ENCODE measurements around the gene ZNF808.
"Not testable (repeated sequence)": the region's sequence is repeated elsewhere in the genome, so short reads cannot be mapped to it uniquely, and the experiment has no call there.

Gene ZNF808

DNA sequence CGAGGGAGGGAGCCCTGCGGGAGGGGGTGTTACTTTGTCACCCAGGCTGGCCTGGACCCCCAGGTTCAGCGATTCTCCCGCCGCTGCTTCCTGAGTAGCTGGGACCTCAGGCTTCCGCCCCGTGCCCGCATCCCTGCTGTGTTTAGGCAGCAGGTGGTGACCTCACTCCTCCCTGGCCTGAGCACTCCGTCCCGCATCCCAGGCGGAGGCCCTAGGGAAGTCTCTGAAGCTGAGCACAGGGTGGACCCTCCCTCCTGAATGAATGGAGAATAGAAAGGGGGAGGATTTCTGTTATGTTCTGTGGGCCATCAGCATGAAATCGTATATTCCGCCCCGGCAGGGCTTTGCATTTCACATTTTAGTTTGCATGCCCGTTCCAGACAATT lies 7.9 kb downstream of the ZNF808 start:
- not testable (repeated sequence) for H2BK120ac ChIP-seq (ENCODE audit: low read depth, low read length); H2BK5ac ChIP-seq (ENCODE audit: low read depth, low read length, poor library complexity, severe bottlenecking); H4K8ac ChIP-seq (ENCODE audit: low read length); H3K23ac ChIP-seq (ENCODE audit: low read length in 2 of 2); H3K9me3 ChIP-seq (ENCODE audit: control insufficient read depth, low read length); H2BK12ac ChIP-seq (ENCODE audit: low read length in 2 of 2); H3K27me3 ChIP-seq (ENCODE audit: control insufficient read depth in 1 of 2, insufficient read depth in 1 of 2, low read length in 2 of 2); H2BK15ac ChIP-seq (ENCODE audit: low read depth, poor library complexity, severe bottlenecking); H3K18ac ChIP-seq (ENCODE audit: low read depth in 1 of 2, low read length in 2 of 2); H2AFZ ChIP-seq (ENCODE audit: low read depth, low read length); H3K27ac ChIP-seq (ENCODE audit: low read length, poor library complexity, severe bottlenecking); H3K4me1 ChIP-seq (ENCODE audit: control insufficient read depth, insufficient read depth, low read depth, low read length); H4K91ac ChIP-seq (ENCODE audit: low read length); DNase-seq; H2AK5ac ChIP-seq (ENCODE audit: low read length, severe bottlenecking); H3K14ac ChIP-seq (ENCODE audit: low read length in 2 of 2); H3K4ac ChIP-seq (ENCODE audit: low read depth in 1 of 2, low read length in 2 of 2)
- Histone ChIP-seq H3K36me3 (ENCODE audit: control insufficient read depth in 1 of 2, insufficient read depth in 2 of 2, low read depth in 1 of 2, low read length in 2 of 2) (peaks cover 22 to 25% of the 10 kb centered on the region in 2 experiments), H3K9ac (ENCODE audit: low read length) (peak overlapping the region; percentile 57), H3K4me3 (ENCODE audit: insufficient read depth in 1 of 2, low read depth in 1 of 2, low read length in 2 of 2) (peak overlapping the region; percentile 66 to 87), H3K79me1 (replicated peaks; ENCODE audit: low read length, poor library complexity, severe bottlenecking) (peaks cover 19% of the 10 kb centered on the region), H3K4me2 (ENCODE audit: low read length, poor library complexity, severe bottlenecking) (peak overlapping the region; percentile 99)
- WGBS, result 7% methylated on average over 15 of the region's 15 CpGs

DNA sequence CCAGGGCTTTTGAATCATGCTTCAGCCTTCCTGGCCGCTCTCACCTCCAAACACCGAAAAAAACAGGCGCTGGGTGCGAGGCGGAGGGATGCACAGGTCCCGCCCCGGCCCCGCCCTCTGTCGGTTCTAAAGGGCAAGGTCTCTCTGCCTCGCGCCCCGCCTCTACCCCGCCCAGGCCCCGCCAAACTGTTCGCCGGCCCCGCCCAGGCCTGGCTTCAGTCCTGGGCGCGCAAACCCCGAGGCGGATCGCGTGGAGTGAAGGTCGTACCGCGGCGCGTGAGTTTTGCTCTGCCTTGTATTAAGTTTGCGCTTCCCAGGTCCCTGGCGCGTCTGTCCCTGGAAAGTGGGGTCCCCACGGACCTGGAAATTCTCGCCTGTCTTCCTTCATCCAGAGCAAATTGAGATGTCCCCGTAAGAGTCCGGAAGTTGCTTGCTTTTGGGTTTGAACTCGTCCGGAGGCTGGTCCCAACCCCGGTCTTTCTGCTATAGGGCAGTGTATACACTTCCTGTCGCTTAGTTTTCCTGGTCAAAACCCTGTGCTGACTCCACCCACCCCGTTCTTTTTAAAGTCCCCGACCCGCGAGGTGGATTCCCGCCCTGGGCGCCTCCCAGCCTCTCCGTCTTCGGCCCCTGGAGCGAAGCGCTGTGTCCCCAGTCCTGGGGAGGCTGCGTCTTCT lies 8.4 kb downstream of the ZNF808 start:
- peak overlapping the region; percentile 66 to 87 for H3K4me3 ChIP-seq (ENCODE audit: insufficient read depth in 1 of 2, low read depth in 1 of 2, low read length in 2 of 2)
- H2AK5ac ChIP-seq (ENCODE audit: low read length, severe bottlenecking), result no peak overlapping the region
- H2BK5ac ChIP-seq (ENCODE audit: low read depth, low read length, poor library complexity, severe bottlenecking), result no peak overlapping the region
- peak overlapping the region; percentile 85 for H2AFZ ChIP-seq (ENCODE audit: low read depth, low read length)
- peak overlapping the region; percentile 40 for H3K27ac ChIP-seq (ENCODE audit: low read length, poor library complexity, severe bottlenecking)
- no peak overlapping the region for H3K14ac ChIP-seq (ENCODE audit: low read length in 2 of 2)
- peaks cover 22% of the 10 kb centered on the region in 2 experiments for H3K36me3 ChIP-seq (ENCODE audit: control insufficient read depth in 1 of 2, insufficient read depth in 2 of 2, low read depth in 1 of 2, low read length in 2 of 2)
- H2BK12ac ChIP-seq (ENCODE audit: low read length in 2 of 2), result peak overlapping the region in 1 of 2 experiments; percentile 11
- 2% methylated on average over 50 of the region's 50 CpGs for WGBS
- peak overlapping the region; percentile 82 for H3K9ac ChIP-seq (ENCODE audit: low read length)
- peak; percentile 77 for DNase-seq
- H3K18ac ChIP-seq (ENCODE audit: low read depth in 1 of 2, low read length in 2 of 2), result peak overlapping the region in 1 of 2 experiments; percentile 87
- H3K9me3 ChIP-seq (ENCODE audit: control insufficient read depth, low read length), result peaks cover 9% of the 10 kb centered on the region
- H3K4me1 ChIP-seq (ENCODE audit: control insufficient read depth, insufficient read depth, low read depth, low read length), result peaks cover 8% of the 10 kb centered on the region
- H2BK120ac ChIP-seq (ENCODE audit: low read depth, low read length), result no peak overlapping the region
- no peak overlapping the region for H4K91ac ChIP-seq (ENCODE audit: low read length)
- H3K4me2 ChIP-seq (ENCODE audit: low read length, poor library complexity, severe bottlenecking), result peak overlapping the region; percentile 99
- no peaks in the 10 kb centered on the region for H3K27me3 ChIP-seq (ENCODE audit: control insufficient read depth in 1 of 2, insufficient read depth in 1 of 2, low read length in 2 of 2)
- peaks cover 15% of the 10 kb centered on the region for H3K79me1 ChIP-seq (replicated peaks; ENCODE audit: low read length, poor library complexity, severe bottlenecking)
- H2BK15ac ChIP-seq (ENCODE audit: low read depth, poor library complexity, severe bottlenecking), result no peak overlapping the region
- H3K4ac ChIP-seq (ENCODE audit: low read depth in 1 of 2, low read length in 2 of 2), result no peak overlapping the region
- peak overlapping the region in 1 of 2 experiments; percentile 97 for H3K23ac ChIP-seq (ENCODE audit: low read length in 2 of 2)
- H4K8ac ChIP-seq (ENCODE audit: low read length), result no peak overlapping the region

DNA sequence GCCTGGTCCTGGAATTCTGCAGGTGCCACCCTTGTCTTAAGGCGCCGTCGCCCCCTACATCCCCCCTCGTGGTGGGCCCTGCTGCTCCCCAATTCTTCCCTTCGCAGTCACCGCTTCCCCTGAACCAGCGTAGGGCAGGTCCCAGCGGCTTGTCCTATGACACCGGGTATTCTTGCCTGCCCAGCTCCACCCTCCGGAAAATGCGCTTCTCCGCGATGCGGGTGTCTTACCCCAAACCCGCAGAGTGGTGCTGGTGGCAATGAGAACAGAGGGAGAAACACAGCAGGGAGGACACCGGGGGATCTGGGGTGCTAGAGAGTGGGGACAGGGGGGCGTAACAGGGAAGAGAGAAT lies 9.0 kb downstream of the ZNF808 start:
- Histone ChIP-seq H3K14ac (ENCODE audit: low read length in 2 of 2) (no peak overlapping the region), H3K4me3 (ENCODE audit: insufficient read depth in 1 of 2, low read depth in 1 of 2, low read length in 2 of 2) (peak overlapping the region; percentile 66 to 87), H3K27me3 (ENCODE audit: control insufficient read depth in 1 of 2, insufficient read depth in 1 of 2, low read length in 2 of 2) (no peaks in the 10 kb centered on the region), H3K27ac (ENCODE audit: low read length, poor library complexity, severe bottlenecking) (no peak overlapping the region), H3K4me1 (ENCODE audit: control insufficient read depth, insufficient read depth, low read depth, low read length) (peaks cover 8% of the 10 kb centered on the region), H2AK5ac (ENCODE audit: low read length, severe bottlenecking) (no peak overlapping the region), H3K9ac (ENCODE audit: low read length) (peak overlapping the region; percentile 82), H3K23ac (ENCODE audit: low read length in 2 of 2) (peak overlapping the region in 1 of 2 experiments; percentile 97), H3K36me3 (ENCODE audit: control insufficient read depth in 1 of 2, insufficient read depth in 2 of 2, low read depth in 1 of 2, low read length in 2 of 2) (peaks cover 22% of the 10 kb centered on the region in 2 experiments), H3K4me2 (ENCODE audit: low read length, poor library complexity, severe bottlenecking) (peak overlapping the region; percentile 99), H3K18ac (ENCODE audit: low read depth in 1 of 2, low read length in 2 of 2) (peak overlapping the region in 1 of 2 experiments; percentile 87), H2BK5ac (ENCODE audit: low read depth, low read length, poor library complexity, severe bottlenecking) (no peak overlapping the region), H4K91ac (ENCODE audit: low read length) (no peak overlapping the region), H3K4ac (ENCODE audit: low read depth in 1 of 2, low read length in 2 of 2) (no peak overlapping the region), H4K8ac (ENCODE audit: low read length) (no peak overlapping the region), H2BK120ac (ENCODE audit: low read depth, low read length) (no peak overlapping the region), H2BK15ac (ENCODE audit: low read depth, poor library complexity, severe bottlenecking) (no peak overlapping the region), H3K9me3 (ENCODE audit: control insufficient read depth, low read length) (peaks cover 11% of the 10 kb centered on the region), H2AFZ (ENCODE audit: low read depth, low read length) (no peak overlapping the region), H2BK12ac (ENCODE audit: low read length in 2 of 2) (no peak overlapping the region), H3K79me1 (replicated peaks; ENCODE audit: low read length, poor library complexity, severe bottlenecking) (peaks cover 15% of the 10 kb centered on the region)
- no peak for DNase-seq
- 7% methylated on average over 17 of the region's 17 CpGs for WGBS

- not testable (repeated sequence) for H2AFZ ChIP-seq (ENCODE audit: low read depth, low read length); H3K27me3 ChIP-seq (ENCODE audit: control insufficient read depth in 1 of 2, insufficient read depth in 1 of 2, low read length in 2 of 2); H3K4me2 ChIP-seq (ENCODE audit: low read length, poor library complexity, severe bottlenecking); H2BK12ac ChIP-seq (ENCODE audit: low read length in 2 of 2); H2BK5ac ChIP-seq (ENCODE audit: low read depth, low read length, poor library complexity, severe bottlenecking); H2BK15ac ChIP-seq (ENCODE audit: low read depth, poor library complexity, severe bottlenecking); H3K23ac ChIP-seq (ENCODE audit: low read length in 2 of 2); DNase-seq; H2BK120ac ChIP-seq (ENCODE audit: low read depth, low read length); H3K9ac ChIP-seq (ENCODE audit: low read length); H3K4ac ChIP-seq (ENCODE audit: low read depth in 1 of 2, low read length in 2 of 2); H3K4me3 ChIP-seq (ENCODE audit: insufficient read depth in 1 of 2, low read depth in 1 of 2, low read length in 2 of 2); H4K8ac ChIP-seq (ENCODE audit: low read length); H3K4me1 ChIP-seq (ENCODE audit: control insufficient read depth, insufficient read depth, low read depth, low read length); H2AK5ac ChIP-seq (ENCODE audit: low read length, severe bottlenecking); H3K14ac ChIP-seq (ENCODE audit: low read length in 2 of 2); H3K27ac ChIP-seq (ENCODE audit: low read length, poor library complexity, severe bottlenecking); H3K18ac ChIP-seq (ENCODE audit: low read depth in 1 of 2, low read length in 2 of 2); H4K91ac ChIP-seq (ENCODE audit: low read length)
- Histone ChIP-seq H3K79me1 (replicated peaks; ENCODE audit: low read length, poor library complexity, severe bottlenecking) (peaks cover 22% of the 10 kb centered on the region), H3K36me3 (ENCODE audit: control insufficient read depth in 1 of 2, insufficient read depth in 2 of 2, low read depth in 1 of 2, low read length in 2 of 2) (peaks cover 26 to 31% of the 10 kb centered on the region in 2 experiments), H3K9me3 (ENCODE audit: control insufficient read depth, low read length) (peaks cover 34% of the 10 kb centered on the region)
- WGBS, result 70% methylated on average over 2 of the region's 4 CpGs
These were observed 11.3 kb downstream of the ZNF808 start for GRCh38 chr19:52538815-52539214.
